Measurements from ENCODE around the gene F11R. TPM values are rescaled to one million over a fixed set of nuclear protein-coding genes. Genes with fewer than 3 reads are reported as not detected.

F11R gene
- total RNA-seq, 4 donors from 2014 or later, result 68.4 to 125 (median 97.5) TPM

DNA sequence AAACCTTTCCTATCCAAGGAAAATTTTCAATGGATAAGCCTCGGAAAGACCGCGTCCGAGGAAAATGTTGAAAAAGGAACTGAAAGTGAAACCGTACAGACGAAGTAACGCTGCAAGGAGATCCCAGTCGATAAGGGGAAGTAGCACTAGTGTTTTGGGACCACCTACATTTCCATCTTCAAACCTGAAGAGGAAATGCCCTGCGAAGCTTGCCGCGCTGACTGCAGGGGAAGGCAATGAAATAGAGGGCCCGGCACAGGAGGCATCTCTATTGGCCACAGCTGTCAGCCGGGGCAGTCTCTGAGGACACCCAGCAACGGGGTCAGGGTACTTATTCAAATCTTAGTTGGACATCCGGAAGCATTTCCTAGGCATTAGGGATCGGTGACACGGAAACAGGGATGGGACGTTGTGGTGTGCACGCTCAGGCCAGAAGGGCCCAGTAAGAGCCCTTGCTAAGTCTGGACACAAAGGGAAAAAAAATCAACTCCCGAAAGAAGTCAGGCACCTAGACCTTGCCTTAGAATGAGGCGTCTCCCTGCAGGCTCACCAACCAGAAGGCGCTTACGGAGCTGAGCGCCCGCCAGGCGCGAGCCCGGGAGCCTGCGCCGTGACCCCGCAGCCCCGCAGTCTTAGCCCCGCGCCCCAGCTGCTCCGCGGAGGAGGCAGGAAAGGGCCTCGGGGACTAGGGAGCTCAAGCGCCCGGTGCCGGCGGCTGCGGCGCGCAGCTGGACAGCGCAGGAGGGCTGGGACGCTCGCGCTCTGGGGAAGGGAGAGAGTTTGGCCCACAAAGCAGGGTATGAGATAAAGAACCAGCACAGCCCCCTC is 24.2 kb upstream of the F11R start:
- TF ChIP-seq, protein P1, sequence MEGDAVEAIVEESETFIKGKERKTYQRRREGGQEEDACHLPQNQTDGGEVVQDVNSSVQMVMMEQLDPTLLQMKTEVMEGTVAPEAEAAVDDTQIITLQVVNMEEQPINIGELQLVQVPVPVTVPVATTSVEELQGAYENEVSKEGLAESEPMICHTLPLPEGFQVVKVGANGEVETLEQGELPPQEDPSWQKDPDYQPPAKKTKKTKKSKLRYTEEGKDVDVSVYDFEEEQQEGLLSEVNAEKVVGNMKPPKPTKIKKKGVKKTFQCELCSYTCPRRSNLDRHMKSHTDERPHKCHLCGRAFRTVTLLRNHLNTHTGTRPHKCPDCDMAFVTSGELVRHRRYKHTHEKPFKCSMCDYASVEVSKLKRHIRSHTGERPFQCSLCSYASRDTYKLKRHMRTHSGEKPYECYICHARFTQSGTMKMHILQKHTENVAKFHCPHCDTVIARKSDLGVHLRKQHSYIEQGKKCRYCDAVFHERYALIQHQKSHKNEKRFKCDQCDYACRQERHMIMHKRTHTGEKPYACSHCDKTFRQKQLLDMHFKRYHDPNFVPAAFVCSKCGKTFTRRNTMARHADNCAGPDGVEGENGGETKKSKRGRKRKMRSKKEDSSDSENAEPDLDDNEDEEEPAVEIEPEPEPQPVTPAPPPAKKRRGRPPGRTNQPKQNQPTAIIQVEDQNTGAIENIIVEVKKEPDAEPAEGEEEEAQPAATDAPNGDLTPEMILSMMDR (IDR thresholded peaks at IDR 0.05), result no peak
- no peak for TF ChIP-seq POLR2A (IDR thresholded peaks at IDR 0.05)
- WGBS, 2 donors, result 0 to 1% methylated on average over 44 to 48 of the region's 48 CpGs
- H3K4me3 ChIP-seq (ENCODE audit: low read depth, poor library complexity, severe bottlenecking), result peak overlapping the region; percentile 90
- peak; percentile 69 to 93 for DNase-seq (ENCODE audit: low spot score in 2 of 2)
- intact Hi-C loops (cut with DNase I; ENCODE audit: low total_unique reads), result no loop called here

DNA sequence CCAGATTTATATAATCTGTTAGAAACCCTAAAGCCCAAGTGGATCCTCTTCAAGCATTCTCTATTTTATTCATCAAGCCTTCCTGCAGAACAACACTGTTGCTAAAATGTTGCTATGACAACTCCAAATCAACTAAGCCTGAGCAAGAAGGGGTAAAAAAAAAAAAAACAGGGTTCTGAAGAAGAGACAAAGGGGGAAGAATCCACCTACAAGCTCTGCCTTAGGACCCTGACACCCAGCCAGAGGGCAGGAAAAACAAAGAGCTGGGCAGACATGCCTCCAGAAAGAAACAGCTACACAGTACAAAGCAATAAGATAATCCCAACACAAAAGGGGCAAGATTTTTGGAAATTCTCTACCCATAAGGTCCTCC is 23.6 kb upstream of the F11R start:
- intact Hi-C loops (cut with DNase I; ENCODE audit: low total_unique reads), result no loop called here
- no peak for DNase-seq (ENCODE audit: low spot score in 2 of 2)

DNA sequence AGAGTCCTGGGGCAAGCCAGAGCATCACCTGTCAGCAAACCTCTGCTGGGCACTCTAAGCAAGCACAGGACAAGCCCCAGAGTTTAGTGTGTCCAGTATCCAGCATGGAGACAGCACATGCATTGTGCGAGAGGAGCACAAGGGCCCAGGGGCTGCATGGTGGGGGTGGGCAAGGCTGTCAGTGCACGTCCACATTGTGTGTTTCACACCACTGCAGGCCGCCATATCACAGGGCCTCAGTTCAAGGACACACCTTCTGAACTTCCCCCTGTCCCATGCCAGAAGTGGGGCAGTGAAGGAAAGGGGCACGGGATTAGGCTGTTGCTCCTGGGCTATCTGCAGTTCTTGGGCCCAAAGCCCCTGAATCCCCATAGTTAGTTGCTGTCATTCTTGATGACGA is 18.6 kb upstream of the F11R start:
- no peak overlapping the region for H3K4me3 ChIP-seq (ENCODE audit: low read depth, poor library complexity, severe bottlenecking)
- no peak for TF ChIP-seq POLR2A (IDR thresholded peaks at IDR 0.05)
- TF ChIP-seq, protein P1 (IDR thresholded peaks at IDR 0.05), result no peak
- intact Hi-C loops (cut with DNase I; ENCODE audit: low total_unique reads), result no loop called here
- DNase-seq (ENCODE audit: low spot score in 2 of 2), result no peak
- 91 to 97% methylated on average over 5 of the region's 5 CpGs for WGBS, 2 donors

More for the DNA sequence above, 23.6 kb upstream of the F11R start:
- peak overlapping the region; percentile 90 for H3K4me3 ChIP-seq (ENCODE audit: low read depth, poor library complexity, severe bottlenecking)
- no peak for TF ChIP-seq POLR2A (IDR thresholded peaks at IDR 0.05)
- TF ChIP-seq, protein P1 (IDR thresholded peaks at IDR 0.05), result no peak

DNA sequence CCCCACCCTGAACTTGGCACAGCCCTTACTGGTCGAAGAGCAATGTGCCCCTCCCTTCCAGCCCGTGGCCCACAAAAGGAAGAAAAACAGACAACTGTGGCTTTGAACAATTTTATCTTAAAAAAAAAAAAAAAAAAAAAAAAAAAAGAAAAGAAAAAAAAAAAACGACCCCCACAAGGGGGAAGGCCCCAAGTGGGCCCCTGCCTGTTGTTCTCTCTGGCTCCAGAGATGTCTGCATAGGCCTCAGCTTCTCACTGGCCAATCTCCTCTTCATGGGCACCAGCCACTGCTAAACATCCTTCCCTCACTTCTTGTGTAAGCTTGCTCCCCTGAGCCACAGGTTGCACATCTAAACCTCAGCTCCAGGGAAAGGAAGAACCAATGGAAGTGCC is 18.2 kb upstream of the F11R start:
- DNase-seq (ENCODE audit: low spot score in 2 of 2), result no peak
- H3K4me3 ChIP-seq (ENCODE audit: low read depth, poor library complexity, severe bottlenecking), result no peak overlapping the region
- 23 to 30% methylated on average over 2 to 3 of the region's 3 CpGs for WGBS, 2 donors
- TF ChIP-seq, protein P1 (IDR thresholded peaks at IDR 0.05), result no peak
- intact Hi-C loops (cut with DNase I; ENCODE audit: low total_unique reads), result no loop called here

DNA sequence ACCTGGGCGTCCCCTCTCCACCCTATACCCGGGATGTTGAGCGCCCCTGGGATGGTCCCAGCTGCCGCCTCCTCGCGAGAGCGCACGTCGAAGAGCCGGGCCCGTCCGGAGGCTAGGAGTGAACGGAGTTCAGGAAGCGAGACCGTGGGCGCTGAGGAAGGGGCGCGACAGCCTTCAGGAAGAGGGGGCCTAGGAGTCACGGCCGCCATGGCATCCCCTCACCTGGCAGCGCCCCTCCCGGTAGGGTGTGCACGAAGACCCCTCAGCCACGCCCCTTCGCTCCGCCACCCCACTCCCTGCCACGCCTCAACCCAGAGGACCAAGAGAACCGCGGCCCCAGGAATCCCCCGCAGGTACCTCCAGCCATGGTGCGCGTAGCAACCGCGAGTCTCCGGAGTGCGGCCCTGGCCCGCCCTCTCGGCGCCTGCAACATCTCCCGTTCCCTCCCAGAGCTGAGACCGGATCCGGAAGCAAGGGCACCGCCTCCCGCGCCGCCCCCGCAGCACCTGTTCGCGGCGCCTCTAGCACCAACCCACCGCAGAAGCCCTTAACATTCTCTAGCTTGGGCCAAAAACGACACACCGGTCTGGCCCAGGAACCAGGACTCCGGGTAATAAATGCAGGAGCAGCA is 17.7 kb upstream of the F11R start, which contains the start of gene TSTD1:
Gene TSTD1 (minus strand): TSS at position 442 of the 631 bp plus-strand sequence. CDS start 75 bp downstream, at position 367.
- TF ChIP-seq, protein P1 (IDR thresholded peaks at IDR 0.05), result no peak
- no peak for TF ChIP-seq POLR2A (IDR thresholded peaks at IDR 0.05)
- DNase-seq (ENCODE audit: low spot score in 2 of 2), result peak; percentile 52 to 93
- WGBS, 2 donors, result 27 to 45% methylated on average over 39 to 50 of the region's 54 CpGs
- peak within 1 kb of the TSS; percentile 56 for H3K4me3 ChIP-seq (ENCODE audit: low read depth, poor library complexity, severe bottlenecking)
- intact Hi-C loops (cut with DNase I; ENCODE audit: low total_unique reads), result no loop called here
